ENCODE data around the gene MYO1G.
"Not testable (repeated sequence)": the region's sequence is repeated elsewhere in the genome, so short reads cannot be mapped to it uniquely, and the experiment has no call there.

Gene MYO1G

DNA sequence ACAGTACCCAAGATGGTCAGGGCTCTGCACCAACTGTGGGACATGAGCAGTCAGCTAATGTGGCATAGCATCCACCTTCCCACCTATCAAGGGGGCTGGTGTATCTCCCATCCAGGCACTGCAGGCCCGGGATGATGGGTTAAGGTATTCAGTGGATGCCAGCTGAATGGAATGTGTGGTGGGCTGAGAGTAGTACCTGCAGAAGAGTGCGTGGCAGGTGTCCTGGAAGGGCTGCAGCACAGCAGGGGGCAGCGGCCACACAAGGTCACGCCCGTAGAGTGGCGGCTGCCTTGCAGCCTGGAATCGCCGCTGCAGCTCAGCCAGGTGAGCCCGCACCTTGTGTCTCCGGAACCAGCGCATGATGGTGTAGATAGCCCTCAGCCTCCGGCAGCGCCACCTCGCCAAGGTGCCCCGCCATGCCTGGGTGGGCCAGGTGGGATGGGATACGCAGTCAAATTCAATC, 13.3 kb downstream of the MYO1G start:
- DNase-seq, result no peak

DNA sequence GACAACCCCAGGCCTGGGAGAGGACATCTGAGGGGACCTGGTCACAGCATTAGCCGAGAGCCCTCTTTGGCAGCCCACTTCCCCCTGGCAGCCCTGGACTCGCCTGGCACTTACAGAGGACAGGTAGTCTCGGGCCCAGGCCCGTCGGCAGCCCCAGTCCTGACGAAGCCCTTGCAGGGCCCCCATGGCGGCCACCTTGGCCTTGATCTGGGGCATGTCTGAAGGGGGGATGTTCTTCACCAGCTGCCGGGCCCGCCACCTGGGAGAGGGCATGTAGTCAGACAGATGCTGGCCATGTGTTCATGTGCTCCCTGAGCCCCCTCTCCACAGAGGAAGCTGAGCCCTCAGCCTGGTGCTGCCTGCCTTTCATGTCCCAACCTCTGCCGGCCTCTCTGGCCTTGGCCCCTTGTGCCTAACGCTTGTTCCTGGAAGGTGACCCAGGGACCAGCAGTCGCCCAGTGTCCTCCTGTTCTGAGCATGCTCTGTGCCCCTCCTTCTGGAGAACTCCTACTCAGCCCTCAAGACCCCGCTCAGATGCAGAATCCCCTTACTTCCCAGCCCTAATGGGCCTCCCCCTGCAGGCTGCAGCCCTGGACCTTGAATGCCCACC, 13.9 kb downstream of the MYO1G start:
- no peak for DNase-seq

- DNase-seq, result no peak
Observed at GRCh38 chr7:44964384-44964830, 14.4 kb downstream of the MYO1G start.

- DNase-seq, result no peak
Observed at GRCh38 chr7:44963364-44964290, 15.2 kb downstream of the MYO1G start.

DNA sequence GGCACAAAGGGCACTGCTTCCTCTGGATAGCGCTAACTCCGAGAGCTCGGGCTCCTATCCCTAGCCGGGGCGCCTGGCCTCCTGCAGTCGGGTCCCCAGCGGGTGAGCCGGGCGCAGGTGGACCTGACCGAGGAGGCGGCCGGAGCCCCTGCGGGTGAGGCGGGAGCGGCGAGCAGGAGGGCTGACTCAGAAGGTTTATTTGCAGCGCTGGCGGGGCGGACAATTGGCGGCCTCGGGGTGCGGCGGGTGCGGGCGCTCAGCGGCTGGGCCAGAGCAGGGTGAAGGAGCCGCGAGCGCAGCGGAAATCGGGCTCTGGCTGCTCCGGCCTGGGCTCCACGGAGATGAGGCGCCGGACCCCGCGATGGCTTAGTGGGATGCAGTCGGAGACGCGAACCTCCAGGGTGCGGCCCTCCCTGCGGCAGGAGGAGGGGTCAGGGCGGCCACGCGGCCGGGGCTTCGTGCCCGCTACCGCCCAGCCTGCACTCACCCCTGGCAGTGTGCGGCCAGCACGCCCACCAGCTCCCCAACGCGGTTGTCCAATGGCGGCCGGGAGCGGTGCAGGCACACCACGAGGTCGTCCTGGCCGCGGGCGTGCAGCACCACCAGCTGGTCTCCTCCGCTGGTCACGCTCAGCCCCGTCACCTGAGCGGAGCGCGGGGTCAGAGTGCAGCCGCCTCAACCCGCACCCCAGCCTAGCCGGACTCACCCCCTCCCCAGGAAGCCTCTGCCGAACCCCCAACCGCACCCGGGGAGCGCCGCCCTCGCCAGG, 16.1 kb downstream of the MYO1G start:
- no peak for DNase-seq

- DNase-seq, result no peak
Observed at GRCh38 chr7:44961844-44962482, 16.9 kb downstream of the MYO1G start.

GRCh38 chr7:44960011-44960580, 18.7 kb downstream of the MYO1G start:
- no peak for DNase-seq

DNA sequence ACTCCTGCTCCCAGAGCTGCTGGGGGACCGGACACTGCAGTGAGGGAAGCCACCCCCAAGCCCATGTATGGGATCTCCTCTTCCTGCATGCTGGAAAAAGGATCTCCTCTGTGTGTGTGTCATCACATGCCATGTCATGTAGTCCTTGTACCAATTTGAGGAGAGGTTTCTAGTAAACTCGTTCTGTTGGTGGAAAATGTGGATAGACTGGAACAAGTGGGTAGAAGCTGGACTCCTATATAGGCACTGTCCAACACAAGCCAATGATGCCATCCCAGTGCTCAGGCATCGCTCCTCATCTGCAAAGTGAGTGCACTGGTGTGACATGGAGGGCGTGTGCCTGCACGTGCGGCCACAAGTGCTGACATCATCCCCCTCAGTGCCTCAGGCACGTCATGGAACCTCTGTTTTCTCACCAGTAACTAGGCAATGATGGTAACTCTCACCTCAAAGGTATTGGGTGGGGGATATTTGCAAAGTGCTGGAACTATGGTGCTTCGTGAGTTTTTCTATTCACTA, 19.3 kb downstream of the MYO1G start:
- peak in 1 of 2 experiments; percentile 27 for DNase-seq

GRCh38 chr7:44958645-44959344, 20.0 kb downstream of the MYO1G start:
- no peak for DNase-seq

DNA sequence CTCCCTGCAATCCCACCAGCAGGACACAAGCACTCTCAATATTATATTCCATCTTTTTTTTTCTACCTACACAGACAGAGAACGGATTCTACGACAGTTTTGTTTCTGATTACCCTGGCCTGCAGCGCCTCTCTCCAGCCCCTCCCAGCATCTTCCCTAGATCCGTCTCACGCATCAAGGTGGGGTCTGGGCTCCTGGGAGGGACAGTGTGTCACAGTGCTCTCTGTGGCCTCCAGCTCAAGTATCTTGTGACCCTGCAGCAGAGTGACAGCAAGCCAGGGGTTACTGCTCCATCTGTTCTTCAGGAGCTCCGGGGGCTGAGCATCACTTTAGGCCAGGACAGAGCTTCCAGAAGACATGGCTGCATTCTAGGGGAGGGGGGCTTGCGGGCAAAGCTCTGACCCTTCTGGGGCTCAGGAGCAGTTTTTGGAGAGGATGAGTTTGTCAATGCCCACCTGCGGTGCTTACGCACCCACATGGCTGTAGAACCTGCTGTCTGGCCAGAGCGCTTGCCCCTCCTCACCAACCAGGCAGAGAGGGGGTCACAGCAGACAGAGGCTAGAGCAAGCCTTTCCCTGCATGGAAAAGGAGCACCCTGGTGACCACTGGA, 22.6 kb downstream of the MYO1G start:
- DNase-seq, result no peak

DNA sequence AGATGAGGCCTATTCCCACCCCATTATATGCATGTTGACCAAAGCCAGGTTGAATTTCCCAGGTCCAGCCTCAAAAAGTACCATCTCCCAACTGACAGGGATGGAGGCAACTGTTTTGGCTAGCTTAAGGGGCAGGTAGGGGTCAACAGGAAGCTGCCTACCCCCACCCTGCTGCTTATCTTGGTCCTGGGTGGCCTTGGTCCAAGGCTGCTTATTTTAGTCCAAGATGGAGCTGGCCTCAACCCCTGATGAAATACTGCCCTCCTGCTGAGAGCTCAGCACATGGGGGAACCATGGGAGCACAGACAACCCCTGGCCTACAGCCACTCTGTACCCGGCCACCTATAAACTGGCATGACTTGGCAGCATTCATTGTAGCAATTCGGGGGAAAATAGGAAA, 23.1 kb downstream of the MYO1G start:
- DNase-seq, result no peak

GRCh38 chr7:44953156-44953555, 25.7 kb downstream of the MYO1G start:
- no peak for DNase-seq

DNA sequence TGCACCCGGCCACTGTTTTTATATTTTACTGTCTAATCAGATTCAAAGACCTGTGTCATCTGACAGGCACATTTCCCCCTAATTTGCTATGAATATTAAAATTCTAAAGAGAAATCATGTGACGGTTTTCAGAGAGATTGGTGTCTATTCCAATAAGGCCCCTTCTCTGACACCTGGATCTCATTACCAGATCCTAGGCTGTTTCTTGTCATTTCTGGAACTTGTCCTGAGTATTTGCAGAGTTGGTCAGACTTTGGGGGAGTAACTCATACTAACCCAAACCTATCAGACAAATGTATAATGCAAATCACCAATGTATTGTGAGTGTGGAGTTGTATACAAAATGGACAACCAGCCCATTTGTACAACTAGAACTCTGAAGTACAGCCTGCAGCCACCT, 29.5 kb downstream of the MYO1G start:
- DNase-seq, result no peak

DNA sequence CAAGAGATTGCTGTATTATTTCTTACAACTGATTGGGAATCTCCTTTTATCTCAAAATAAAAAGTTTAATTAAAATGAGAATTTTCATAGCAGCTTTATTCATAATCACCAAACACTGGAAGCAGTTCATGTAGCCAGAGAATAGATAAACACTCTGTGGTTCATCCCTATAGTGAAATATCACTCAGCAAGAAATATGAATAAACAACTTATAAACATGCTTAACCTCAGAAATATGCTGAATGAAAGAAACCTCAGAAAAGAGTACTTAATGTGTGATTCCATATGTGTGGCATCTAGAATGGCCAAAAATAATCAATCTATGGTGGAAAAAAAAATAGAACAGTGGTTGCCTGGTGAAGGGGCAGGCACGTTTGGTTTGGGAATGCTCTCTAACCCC, 33.3 kb downstream of the MYO1G start:
- DNase-seq, result no peak

GRCh38 chr7:44944821-44945220, 34.0 kb downstream of the MYO1G start:
- DNase-seq, result no peak

DNA sequence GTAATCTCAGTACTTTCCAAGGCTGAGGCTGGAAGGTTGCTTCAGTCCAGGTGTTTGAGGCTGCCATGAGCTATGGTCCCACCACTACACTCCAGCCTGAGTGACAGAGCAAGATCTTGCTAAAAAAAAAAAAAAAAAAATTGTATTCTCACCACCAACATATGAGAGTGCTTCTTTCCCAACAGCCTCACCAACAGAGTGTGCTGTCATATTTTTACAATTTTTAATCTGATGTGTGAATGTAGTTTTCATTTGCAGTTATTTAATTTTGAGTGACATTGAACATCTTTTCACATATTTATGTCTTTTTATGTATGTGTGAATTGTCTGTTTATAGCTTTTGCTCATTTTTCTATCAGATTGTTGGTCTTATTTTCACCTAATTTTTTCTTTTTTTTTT, 35.2 kb downstream of the MYO1G start:
- DNase-seq, result no peak

DNA sequence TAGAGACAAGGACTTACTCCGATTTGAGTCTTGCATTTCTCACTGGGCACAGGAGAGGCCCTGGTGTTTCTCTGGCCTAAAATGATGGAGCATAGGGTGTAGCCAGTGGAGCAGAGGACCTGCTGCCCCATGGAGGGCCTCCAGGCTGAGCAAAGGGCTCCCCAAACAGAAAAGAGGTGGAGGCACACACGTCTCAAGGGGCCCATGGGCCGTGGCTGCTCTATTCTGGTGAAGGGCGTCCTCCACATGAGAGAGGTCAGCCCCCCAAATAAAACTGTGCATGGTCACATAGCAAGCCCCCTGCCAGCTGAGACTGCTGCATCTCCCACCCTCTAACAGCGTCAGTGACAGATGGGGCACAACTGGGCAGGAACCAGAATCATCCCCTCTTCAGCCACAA, 41.4 kb downstream of the MYO1G start:
- DNase-seq, result no peak

DNA sequence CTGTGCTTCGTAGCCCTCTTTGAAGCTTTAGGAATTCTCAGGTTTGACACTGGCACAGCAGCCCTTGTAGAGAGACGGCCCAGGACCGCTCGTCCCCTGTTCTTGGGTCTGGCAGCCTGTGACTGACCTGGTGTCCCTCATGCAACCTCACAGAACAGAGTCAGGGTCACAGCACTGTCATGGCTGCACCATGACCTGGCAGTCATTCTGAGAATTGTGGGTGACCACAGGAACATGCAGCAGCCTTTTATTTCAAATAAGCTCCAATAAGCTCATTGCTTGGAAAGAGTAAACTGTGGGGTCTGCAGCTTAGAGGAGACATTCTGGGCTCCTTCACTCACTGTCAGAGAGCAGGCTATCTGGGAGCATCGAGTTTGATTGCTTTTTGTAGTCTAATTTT, 42.5 kb downstream of the MYO1G start:
- DNase-seq, result no peak

DNA sequence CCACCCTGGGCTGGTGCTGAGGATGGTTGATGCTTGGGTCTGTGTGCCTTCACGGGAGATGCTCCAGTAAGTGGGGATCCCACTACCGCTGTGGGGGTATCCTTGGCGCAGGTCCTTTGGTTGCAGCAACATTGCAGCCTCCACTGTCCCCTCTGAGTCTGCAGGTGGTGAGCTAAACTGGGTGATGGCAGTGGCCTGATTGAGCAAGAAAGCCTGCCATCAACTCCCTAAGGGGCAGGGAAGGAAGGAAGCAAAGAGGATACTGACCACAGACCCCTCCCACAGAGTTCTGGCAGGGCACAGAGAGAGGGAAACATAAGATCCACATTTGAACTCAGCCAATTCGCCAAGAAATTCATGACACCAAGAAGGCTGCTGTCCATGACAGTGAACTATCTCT, 43.2 kb downstream of the MYO1G start:
- no peak for DNase-seq

- no peak for DNase-seq
Observed at GRCh38 chr7:44935016-44935415, 43.8 kb downstream of the MYO1G start.

DNA sequence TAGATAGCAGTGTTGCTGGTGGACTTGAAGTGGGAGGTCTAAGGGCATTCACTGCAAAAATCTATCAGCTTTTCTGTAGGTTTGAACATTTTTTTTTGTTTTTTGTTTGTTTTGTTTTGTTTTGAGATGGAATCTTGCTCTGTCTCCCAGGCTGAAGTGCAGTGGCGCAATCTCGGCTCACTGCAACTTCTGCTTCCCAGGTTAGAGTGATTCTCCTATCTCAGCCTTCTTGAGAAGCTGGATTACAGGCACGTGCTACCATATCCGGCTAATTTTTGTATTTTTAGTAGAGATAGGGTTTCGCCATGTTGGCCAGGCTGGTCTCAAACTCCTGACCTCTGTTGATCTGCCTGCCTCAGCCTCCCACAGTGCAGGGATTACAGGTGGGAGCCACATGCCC, 44.3 kb downstream of the MYO1G start:
- not testable (repeated sequence) for DNase-seq

All from stimulated activated CD4-positive, alpha-beta T cell treated with anti-CD3 and anti-CD28 coated beads, Interleukin-4, amount 100 ng/mL, for 4 hours (primary cell).